Measurements from ENCODE around the gene MLLT6.

DNA sequence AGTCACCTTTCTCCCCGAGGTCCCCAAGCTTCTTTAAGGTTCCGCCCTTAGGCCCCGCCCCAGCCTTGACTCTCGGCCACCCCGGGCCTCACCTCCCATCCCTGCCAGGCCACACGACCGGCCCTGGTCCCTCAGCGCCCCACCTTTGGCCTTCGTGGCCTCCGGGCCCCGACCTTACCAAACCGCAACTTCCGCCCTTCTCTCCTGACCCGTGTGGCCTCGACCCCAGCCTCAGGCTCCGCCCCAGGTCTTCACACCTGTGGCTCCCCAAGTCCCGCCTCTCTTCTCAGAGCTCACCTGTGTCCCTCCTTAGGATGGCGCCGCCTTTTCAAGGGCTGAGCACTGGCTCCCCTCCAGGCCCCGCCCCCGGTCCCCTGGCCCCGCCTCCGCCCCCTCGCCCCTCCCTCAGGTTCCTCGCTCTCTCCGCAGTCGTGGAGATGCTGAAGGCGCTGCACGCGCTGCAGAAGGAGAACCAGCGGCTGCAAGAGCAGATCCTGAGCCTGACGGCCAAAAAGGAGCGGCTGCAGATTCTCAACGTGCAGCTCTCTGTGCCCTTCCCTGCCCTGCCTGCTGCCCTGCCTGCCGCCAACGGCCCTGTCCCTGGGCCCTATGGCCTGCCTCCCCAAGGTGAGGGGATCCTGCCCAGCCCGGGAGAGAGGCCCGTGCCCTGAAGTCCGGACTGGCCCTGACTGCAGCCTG is 15.0 kb downstream of the MLLT6 start:
- TF ChIP-seq, protein P1, sequence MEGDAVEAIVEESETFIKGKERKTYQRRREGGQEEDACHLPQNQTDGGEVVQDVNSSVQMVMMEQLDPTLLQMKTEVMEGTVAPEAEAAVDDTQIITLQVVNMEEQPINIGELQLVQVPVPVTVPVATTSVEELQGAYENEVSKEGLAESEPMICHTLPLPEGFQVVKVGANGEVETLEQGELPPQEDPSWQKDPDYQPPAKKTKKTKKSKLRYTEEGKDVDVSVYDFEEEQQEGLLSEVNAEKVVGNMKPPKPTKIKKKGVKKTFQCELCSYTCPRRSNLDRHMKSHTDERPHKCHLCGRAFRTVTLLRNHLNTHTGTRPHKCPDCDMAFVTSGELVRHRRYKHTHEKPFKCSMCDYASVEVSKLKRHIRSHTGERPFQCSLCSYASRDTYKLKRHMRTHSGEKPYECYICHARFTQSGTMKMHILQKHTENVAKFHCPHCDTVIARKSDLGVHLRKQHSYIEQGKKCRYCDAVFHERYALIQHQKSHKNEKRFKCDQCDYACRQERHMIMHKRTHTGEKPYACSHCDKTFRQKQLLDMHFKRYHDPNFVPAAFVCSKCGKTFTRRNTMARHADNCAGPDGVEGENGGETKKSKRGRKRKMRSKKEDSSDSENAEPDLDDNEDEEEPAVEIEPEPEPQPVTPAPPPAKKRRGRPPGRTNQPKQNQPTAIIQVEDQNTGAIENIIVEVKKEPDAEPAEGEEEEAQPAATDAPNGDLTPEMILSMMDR (IDR thresholded peaks at IDR 0.05): no peak
- TF ChIP-seq POLR2A (IDR thresholded peaks at IDR 0.05): no peak

Data from lower leg skin (tissue), 3 donors.